KMS-11 (cell line): ENCODE data around the gene CBX1.

ENCODE experiments used
- H2AFZ ChIP-seq: fragments of 200-600 bp; sonication (generic); 2 replicates; pipeline ENCODE4 v1.6.1; 2016; ENCODE audit warnings: antibody characterized with exemption, mixed run types, low read depth
- H3K27ac ChIP-seq: fragments of 200-600 bp; sonication (generic); 2 replicates; pipeline ENCODE4 v1.6.1; 2016; ENCODE audit warnings: mild to moderate bottlenecking, mixed run types
- H3K27me3 ChIP-seq: fragments of 200-600 bp; sonication (generic); 2 replicates; pipeline ENCODE4 v1.6.1; 2017; ENCODE audit warnings: mild to moderate bottlenecking, low read depth, mixed run types, moderate library complexity; ENCODE audit not compliant: insufficient read depth
- H3K36me3 ChIP-seq: fragments of 200-600 bp; sonication (generic); 2 replicates; pipeline ENCODE4 v1.6.1; 2017; ENCODE audit warnings: mild to moderate bottlenecking, mixed run types; ENCODE audit not compliant: insufficient read depth
- H3K4me1 ChIP-seq: fragments of 200-600 bp; sonication (generic); 2 replicates; pipeline ENCODE4 v1.6.1; 2016; ENCODE audit warnings: mild to moderate bottlenecking, low read depth, mixed run types; ENCODE audit not compliant: poor library complexity, severe bottlenecking
- H3K4me2 ChIP-seq: fragments of 200-600 bp; sonication (generic); 2 replicates; pipeline ENCODE4 v1.7.0; 2016; ENCODE audit warnings: mild to moderate bottlenecking, mixed run types
- H3K4me3 ChIP-seq: fragments of 200-600 bp; sonication (generic); IDR thresholded peaks from 2 replicates; pipeline ENCODE4 v1.6.1; 2017; ENCODE audit warnings: low read depth, low read length, mixed read lengths; ENCODE audit not compliant: insufficient read depth
- H3K79me2 ChIP-seq: fragments of 200-600 bp; sonication (generic); 2 replicates; pipeline ENCODE4 v1.6.1; 2016; ENCODE audit warnings: low read depth, mixed run types; ENCODE audit not compliant: insufficient read depth
- H3K9ac ChIP-seq: fragments of 200-600 bp; sonication (generic); 2 replicates; pipeline ENCODE4 v1.6.1; 2016; ENCODE audit warnings: mild to moderate bottlenecking, mixed run types
- H4K20me1 ChIP-seq: fragments of 200-600 bp; sonication (generic); 2 replicates; pipeline ENCODE4 v1.6.1; 2016; ENCODE audit warnings: mild to moderate bottlenecking, mixed run types; ENCODE audit not compliant: insufficient read depth
- TF ChIP-seq, protein P1 (sequence below): fragments of 200-600 bp; sonication (generic); conservative IDR thresholded peaks from 2 replicates; pipeline ENCODE4 v1.6.1; 2017; ENCODE audit warnings: low read depth, mild to moderate bottlenecking, antibody characterized with exemption, low read length, moderate library complexity, mixed read lengths

Gene CBX1

DNA sequence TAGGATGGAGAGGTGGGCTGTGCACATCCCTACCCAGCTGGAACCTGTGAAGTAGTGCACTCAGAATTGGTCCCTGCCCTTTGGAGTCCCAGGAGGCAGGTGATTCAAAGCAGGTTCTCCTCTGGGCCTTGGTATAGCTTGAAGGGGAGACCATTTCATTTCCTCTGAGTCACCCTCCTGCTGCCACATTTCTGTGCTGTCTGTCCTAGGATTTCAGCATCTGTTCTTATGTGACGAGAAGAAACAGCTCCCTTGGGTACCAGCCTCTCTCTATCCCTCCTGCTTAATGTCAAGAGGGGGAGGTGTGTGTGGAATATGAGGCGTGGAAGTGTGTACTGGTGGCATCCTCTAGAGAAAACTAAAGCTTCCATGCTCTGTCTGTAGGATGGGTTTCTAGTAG is 58.1 kb downstream of the CBX1 start:
- TF ChIP-seq, protein P1, sequence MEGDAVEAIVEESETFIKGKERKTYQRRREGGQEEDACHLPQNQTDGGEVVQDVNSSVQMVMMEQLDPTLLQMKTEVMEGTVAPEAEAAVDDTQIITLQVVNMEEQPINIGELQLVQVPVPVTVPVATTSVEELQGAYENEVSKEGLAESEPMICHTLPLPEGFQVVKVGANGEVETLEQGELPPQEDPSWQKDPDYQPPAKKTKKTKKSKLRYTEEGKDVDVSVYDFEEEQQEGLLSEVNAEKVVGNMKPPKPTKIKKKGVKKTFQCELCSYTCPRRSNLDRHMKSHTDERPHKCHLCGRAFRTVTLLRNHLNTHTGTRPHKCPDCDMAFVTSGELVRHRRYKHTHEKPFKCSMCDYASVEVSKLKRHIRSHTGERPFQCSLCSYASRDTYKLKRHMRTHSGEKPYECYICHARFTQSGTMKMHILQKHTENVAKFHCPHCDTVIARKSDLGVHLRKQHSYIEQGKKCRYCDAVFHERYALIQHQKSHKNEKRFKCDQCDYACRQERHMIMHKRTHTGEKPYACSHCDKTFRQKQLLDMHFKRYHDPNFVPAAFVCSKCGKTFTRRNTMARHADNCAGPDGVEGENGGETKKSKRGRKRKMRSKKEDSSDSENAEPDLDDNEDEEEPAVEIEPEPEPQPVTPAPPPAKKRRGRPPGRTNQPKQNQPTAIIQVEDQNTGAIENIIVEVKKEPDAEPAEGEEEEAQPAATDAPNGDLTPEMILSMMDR = no peak
- no peak overlapping the region for H3K4me3 ChIP-seq
- H2AFZ ChIP-seq = no peak overlapping the region
- H3K4me1 ChIP-seq = peaks cover 14% of the 10 kb centered on the region
- no peaks in the 10 kb centered on the region for H3K27me3 ChIP-seq
- no peak overlapping the region for H3K4me2 ChIP-seq
- H3K79me2 ChIP-seq = peaks cover 17% of the 10 kb centered on the region
- H3K9ac ChIP-seq = no peak overlapping the region
- H4K20me1 ChIP-seq = no peaks in the 10 kb centered on the region
- H3K36me3 ChIP-seq = no peaks in the 10 kb centered on the region
- H3K27ac ChIP-seq = no peak overlapping the region

DNA sequence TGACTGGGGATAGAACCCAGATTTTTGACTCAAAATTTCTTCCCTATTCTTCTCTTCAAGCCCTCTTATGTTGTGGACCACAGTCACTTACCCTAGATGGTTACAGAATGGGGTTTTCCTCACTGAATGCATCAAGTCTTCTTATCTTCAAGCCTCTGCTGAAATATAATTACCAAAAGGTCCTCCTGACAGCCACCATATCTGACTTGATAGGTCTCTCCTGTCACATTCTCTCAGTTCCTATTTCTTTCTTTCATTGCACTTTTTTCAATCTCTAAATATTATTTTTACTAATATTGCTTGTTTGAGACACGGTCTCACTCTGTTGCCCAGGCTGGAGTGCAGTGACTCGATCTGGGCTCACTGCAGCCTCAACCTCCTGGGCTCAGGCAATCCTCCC is 62.6 kb downstream of the CBX1 start:
- Histone ChIP-seq H3K4me2 (no peak overlapping the region), H3K36me3 (no peaks in the 10 kb centered on the region), H3K9ac (no peak overlapping the region), H3K4me3 (no peak overlapping the region), H3K27ac (no peak overlapping the region), H2AFZ (no peak overlapping the region), H3K27me3 (no peaks in the 10 kb centered on the region), H3K4me1 (peaks cover 15% of the 10 kb centered on the region), H3K79me2 (no peaks in the 10 kb centered on the region), H4K20me1 (no peaks in the 10 kb centered on the region)
- TF ChIP-seq, protein P1 = no peak

DNA sequence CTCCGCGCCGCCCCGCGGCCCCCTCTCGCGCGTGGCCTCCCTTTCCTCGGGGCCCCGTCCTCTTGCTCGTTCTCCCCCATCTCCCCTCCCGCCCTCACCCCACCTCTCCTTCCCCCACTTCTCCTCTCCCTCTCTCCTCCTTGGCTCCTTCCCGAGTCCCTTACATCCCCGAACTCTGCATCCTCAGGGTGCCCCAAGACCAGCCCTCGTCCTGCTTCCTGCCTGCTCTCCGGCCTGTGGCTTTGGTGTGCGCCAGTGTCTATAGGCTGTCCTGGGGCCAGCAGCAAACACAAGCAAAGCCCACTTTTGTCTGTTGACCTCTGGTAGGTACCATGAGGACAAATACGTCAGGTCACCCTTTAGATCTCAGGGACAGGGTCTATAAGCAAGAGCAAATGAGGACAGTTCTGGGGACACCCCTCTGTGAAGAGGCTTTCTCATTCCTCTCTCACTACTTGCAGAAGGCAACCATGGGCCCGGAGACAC is 63.4 kb downstream of the CBX1 start:
- Histone ChIP-seq H3K27ac (no peak overlapping the region), H3K9ac (no peak overlapping the region; the same call in 1 of the 2 replicates), H3K4me1 (peaks cover 15% of the 10 kb centered on the region), H4K20me1 (no peaks in the 10 kb centered on the region), H3K36me3 (no peaks in the 10 kb centered on the region), H3K27me3 (no peaks in the 10 kb centered on the region), H3K4me2 (peak overlapping the region; percentile 76), H3K79me2 (no peaks in the 10 kb centered on the region), H3K4me3 (no peak overlapping the region), H2AFZ (peak overlapping the region; percentile 66; the same call in 1 of the 2 replicates)
- TF ChIP-seq, protein P1 = no peak

DNA sequence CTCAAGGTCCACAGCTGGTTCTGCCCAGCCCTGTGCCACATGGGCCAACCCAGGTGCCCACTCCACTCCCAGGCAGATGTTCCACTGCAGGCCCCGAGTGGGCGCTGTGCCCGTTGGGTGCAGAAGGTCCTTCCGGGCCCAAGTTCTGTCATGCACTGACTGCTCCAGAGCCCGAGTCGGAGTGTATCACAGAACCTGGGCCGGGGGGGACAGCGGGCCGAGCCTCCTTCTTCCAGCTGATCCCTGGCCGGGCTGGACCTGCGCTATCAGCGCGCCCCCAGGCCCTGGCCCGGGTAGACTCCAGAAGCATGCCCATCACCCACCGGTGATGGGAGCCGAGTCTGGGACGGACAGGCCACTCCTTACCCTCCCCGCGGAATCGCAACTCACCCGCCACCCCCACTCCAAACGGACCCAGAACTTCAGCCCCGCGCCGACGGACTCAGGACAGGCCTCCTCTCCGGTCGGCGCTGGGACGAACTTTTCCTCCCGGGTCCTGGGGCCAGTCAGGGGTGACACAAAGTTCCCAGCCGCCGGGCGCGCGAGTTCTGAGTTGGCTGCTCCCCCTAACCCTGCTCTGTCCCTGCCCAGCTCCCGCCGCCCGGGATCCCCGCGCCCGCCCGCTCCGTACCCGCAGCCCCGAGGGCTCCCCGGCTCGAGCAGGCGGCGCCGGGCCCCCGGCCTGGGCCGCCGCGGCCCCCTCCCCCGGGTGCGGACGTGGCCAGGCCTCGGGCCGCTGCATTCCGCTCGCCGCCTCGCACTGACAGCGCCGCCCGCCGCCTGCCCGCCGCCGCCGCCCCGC is 64.0 kb downstream of the CBX1 start, which contains the start of gene COPZ2:
COPZ2 (minus strand) TSS at position 762 of the 802 bp plus-strand sequence; CDS start at position 742, 20 bp downstream.
- no peak within 1 kb of the TSS for H3K27ac ChIP-seq
- peak within 1 kb of the TSS; percentile 37; the same call in 1 of the 2 replicates for H3K9ac ChIP-seq
- H2AFZ ChIP-seq = peak within 1 kb of the TSS; percentile 82
- no peaks in the 10 kb centered on the region for H4K20me1 ChIP-seq
- H3K4me2 ChIP-seq = peak within 1 kb of the TSS; percentile 76
- H3K4me3 ChIP-seq = no peak within 1 kb of the TSS
- TF ChIP-seq, protein P1 = peak; percentile 52; the same call in 1 of the 2 replicates
- H3K27me3 ChIP-seq = no peaks in the 10 kb centered on the region
- no peaks in the 10 kb centered on the region for H3K36me3 ChIP-seq
- peaks cover 15% of the 10 kb centered on the region for H3K4me1 ChIP-seq
- no peaks in the 10 kb centered on the region for H3K79me2 ChIP-seq
